Gastroesophageal sphincter (tissue), 3 donors: ENCODE data around the gene GRIN1.

Source experiments
- POLR2A ChIP-seq, 2 donors: fragments of 450-650 bp; IDR thresholded peaks; one replicate each; pipeline ENCODE4 v1.6.1; 2017; ENCODE audit warnings: antibody characterized with exemption in 2 of 2, mild to moderate bottlenecking in 2 of 2, moderate library complexity in 1 of 2
- POLR2AphosphoS5 ChIP-seq: sonication (generic); formaldehyde crosslinking; IDR thresholded peaks from one replicate; pipeline ENCODE4 v1.6.1; 2017; ENCODE audit warnings: antibody characterized with exemption
- TF ChIP-seq, protein P1 (sequence below), 4 experiments: fragments of 200-600 bp in 2 of 4; fragments of 450-650 bp in 2 of 4; sonication (generic) in 1 of 4; IDR thresholded peaks; one replicate each; pipeline ENCODE4 v1.5.1; 2017 to 2019; ENCODE audit warnings: antibody characterized with exemption in 4 of 4, mild to moderate bottlenecking in 2 of 4, moderate library complexity in 2 of 4

DNA sequence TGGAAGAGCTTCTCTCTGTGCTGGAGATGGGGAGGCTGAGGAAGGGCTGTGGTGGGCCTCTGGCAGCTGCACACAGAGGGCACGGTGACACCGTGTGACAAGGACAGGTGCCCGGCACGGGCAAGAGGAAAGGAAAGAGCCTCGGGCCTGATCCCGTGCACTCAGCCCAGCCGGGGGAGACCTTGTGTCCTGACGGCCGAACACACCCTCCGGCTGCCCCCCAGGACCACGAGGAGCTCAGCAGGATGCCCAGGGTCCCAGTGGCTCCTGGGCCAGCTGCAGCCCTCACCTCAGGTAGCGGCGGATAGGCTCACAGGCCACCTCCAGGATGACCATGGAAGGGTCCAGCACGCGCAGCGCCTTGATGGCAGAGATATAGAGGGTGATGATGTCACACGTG, 43.9 kb downstream of the GRIN1 start:
- TF ChIP-seq, protein P1, sequence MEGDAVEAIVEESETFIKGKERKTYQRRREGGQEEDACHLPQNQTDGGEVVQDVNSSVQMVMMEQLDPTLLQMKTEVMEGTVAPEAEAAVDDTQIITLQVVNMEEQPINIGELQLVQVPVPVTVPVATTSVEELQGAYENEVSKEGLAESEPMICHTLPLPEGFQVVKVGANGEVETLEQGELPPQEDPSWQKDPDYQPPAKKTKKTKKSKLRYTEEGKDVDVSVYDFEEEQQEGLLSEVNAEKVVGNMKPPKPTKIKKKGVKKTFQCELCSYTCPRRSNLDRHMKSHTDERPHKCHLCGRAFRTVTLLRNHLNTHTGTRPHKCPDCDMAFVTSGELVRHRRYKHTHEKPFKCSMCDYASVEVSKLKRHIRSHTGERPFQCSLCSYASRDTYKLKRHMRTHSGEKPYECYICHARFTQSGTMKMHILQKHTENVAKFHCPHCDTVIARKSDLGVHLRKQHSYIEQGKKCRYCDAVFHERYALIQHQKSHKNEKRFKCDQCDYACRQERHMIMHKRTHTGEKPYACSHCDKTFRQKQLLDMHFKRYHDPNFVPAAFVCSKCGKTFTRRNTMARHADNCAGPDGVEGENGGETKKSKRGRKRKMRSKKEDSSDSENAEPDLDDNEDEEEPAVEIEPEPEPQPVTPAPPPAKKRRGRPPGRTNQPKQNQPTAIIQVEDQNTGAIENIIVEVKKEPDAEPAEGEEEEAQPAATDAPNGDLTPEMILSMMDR (IDR thresholded peaks at IDR 0.05): no peak
- TF ChIP-seq POLR2A (IDR thresholded peaks at IDR 0.05) (no peak), POLR2AphosphoS5 (no peak)
